Type B pancreatic cell (in vitro differentiated cells): ENCODE data around the gene SEC24D. TPM values are rescaled to one million over a fixed set of nuclear protein-coding genes. Genes with fewer than 3 reads are reported as not detected.

Source experiments
- DNase-seq: peaks from one replicate; pipeline ENCODE4 v3.0.0; 2021; ENCODE audit warnings: mixed read lengths; ENCODE audit not compliant: unreplicated experiment; ENCODE audit errors: extremely low spot score
- H3K27ac Mint-ChIP-seq: 2 replicates; pipeline ENCODE4 v1.8.0; 2021; ENCODE audit warnings: mild to moderate bottlenecking, mixed read lengths
- H3K27me3 Mint-ChIP-seq: 2 replicates; pipeline ENCODE4 v1.8.0; 2021; ENCODE audit warnings: mixed read lengths
- H3K36me3 Mint-ChIP-seq: 2 replicates; pipeline ENCODE4 v1.8.0; 2021; ENCODE audit warnings: mixed read lengths
- H3K4me1 Mint-ChIP-seq: one replicate; pipeline ENCODE4 v1.8.0; 2021; ENCODE audit warnings: mixed read lengths; ENCODE audit not compliant: unreplicated experiment
- H3K4me3 Mint-ChIP-seq: 2 replicates; pipeline ENCODE4 v1.8.0; 2021; ENCODE audit warnings: mild to moderate bottlenecking, mixed read lengths
- H3K9me3 Mint-ChIP-seq: 2 replicates; pipeline ENCODE4 v1.8.0; 2021; ENCODE audit warnings: mixed read lengths
- total RNA-seq: library from RNA; stranded (reverse); gene quantifications from 2 replicates; pipeline ENCODE4 v1.2.1, GENCODE V29; 2021; ENCODE audit warnings: low replicate concordance
- TF ChIP-seq, protein P1 (sequence below): fragments of 200-600 bp; sonication (generic); conservative IDR thresholded peaks from 2 replicates; pipeline ENCODE4 v1.5.0; 2021; ENCODE audit warnings: antibody characterized with exemption, mild to moderate bottlenecking

SEC24D gene
- total RNA-seq, 1 donor from 2014 or later: 53.9 TPM

DNA sequence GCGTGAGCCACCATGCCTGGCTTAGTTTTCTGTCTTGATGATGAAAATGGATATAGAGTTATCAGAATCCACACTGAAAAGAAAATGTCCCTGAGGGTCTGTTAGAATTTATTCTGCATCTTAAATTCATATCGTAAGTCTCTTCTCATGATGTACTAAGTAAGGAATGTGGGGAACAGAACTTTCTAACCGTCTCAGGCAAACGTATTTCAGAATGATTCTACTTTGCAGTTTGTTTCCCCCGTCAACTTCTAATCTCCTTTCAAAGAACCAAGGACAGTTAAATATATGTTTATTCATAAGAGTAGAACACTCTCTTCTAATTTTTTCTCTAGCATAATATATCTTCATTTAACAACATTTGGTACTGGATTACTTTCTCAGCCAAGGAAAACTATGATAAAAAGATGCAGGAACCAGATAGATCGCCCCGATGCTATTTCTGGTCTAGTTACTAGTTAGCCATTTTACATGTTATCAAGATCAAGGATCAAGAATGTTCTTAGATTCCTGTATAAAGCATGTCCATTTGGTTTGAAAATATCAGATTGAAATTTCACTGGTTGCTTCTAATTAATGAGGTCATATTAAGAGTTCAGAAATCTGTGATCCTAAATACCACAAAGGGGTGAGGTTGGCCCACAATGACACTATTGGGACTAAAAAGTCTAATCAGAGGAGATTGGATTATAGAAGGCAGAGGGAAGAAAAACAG is 101.3 kb downstream of the SEC24D start:
- Mint-ChIP-seq H3K9me3 (no peaks in the 10 kb centered on the region), H3K4me1 (no peaks in the 10 kb centered on the region), H3K27me3 (no peaks in the 10 kb centered on the region), H3K4me3 (no peak overlapping the region), H3K36me3 (peaks cover 18% of the 10 kb centered on the region), H3K27ac (no peak overlapping the region)
- DNase-seq: no peak
- TF ChIP-seq, protein P1, sequence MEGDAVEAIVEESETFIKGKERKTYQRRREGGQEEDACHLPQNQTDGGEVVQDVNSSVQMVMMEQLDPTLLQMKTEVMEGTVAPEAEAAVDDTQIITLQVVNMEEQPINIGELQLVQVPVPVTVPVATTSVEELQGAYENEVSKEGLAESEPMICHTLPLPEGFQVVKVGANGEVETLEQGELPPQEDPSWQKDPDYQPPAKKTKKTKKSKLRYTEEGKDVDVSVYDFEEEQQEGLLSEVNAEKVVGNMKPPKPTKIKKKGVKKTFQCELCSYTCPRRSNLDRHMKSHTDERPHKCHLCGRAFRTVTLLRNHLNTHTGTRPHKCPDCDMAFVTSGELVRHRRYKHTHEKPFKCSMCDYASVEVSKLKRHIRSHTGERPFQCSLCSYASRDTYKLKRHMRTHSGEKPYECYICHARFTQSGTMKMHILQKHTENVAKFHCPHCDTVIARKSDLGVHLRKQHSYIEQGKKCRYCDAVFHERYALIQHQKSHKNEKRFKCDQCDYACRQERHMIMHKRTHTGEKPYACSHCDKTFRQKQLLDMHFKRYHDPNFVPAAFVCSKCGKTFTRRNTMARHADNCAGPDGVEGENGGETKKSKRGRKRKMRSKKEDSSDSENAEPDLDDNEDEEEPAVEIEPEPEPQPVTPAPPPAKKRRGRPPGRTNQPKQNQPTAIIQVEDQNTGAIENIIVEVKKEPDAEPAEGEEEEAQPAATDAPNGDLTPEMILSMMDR: no peak

- TF ChIP-seq, protein P1: no peak
- H3K27ac Mint-ChIP-seq: no peak overlapping the region
- no peaks in the 10 kb centered on the region for H3K9me3 Mint-ChIP-seq
- H3K4me3 Mint-ChIP-seq: no peak overlapping the region
- H3K36me3 Mint-ChIP-seq: peaks cover 16% of the 10 kb centered on the region
- H3K27me3 Mint-ChIP-seq: no peaks in the 10 kb centered on the region
- H3K4me1 Mint-ChIP-seq: no peaks in the 10 kb centered on the region
- DNase-seq: no peak
These were observed 103.2 kb downstream of the SEC24D start for GRCh38 chr4:118732591-118733330.

- Mint-ChIP-seq H3K4me1 (no peaks in the 10 kb centered on the region), H3K27ac (no peak overlapping the region)
- no peak for DNase-seq
These were observed 105.2 kb downstream of the SEC24D start for GRCh38 chr4:118730683-118731082.

GRCh38 chr4:118729287-118730286 is 106.3 kb downstream of the SEC24D start:
- no peaks in the 10 kb centered on the region for H3K9me3 Mint-ChIP-seq
- no peaks in the 10 kb centered on the region for H3K27me3 Mint-ChIP-seq
- TF ChIP-seq, protein P1: no peak
- H3K27ac Mint-ChIP-seq: no peak overlapping the region
- no peaks in the 10 kb centered on the region for H3K4me1 Mint-ChIP-seq
- H3K36me3 Mint-ChIP-seq: peaks cover 25% of the 10 kb centered on the region
- no peak overlapping the region for H3K4me3 Mint-ChIP-seq
- DNase-seq: no peak

More at GRCh38 chr4:118730683-118731082, 105.2 kb downstream of the SEC24D start:
- TF ChIP-seq, protein P1: no peak
- H3K4me3 Mint-ChIP-seq: no peak overlapping the region
- H3K27me3 Mint-ChIP-seq: no peaks in the 10 kb centered on the region
- no peaks in the 10 kb centered on the region for H3K9me3 Mint-ChIP-seq
- peaks cover 26% of the 10 kb centered on the region for H3K36me3 Mint-ChIP-seq

GRCh38 chr4:118727360-118727759 is 108.6 kb downstream of the SEC24D start:
- DNase-seq: no peak
- no peaks in the 10 kb centered on the region for H3K27me3 Mint-ChIP-seq
- no peaks in the 10 kb centered on the region for H3K9me3 Mint-ChIP-seq
- H3K27ac Mint-ChIP-seq: no peak overlapping the region
- no peaks in the 10 kb centered on the region for H3K4me1 Mint-ChIP-seq
- H3K36me3 Mint-ChIP-seq: peaks cover 28% of the 10 kb centered on the region
- H3K4me3 Mint-ChIP-seq: no peak overlapping the region
- TF ChIP-seq, protein P1: no peak
